K562 (cell line): ENCODE results near the gene HPCAL1. TPM values are rescaled to one million over a fixed set of nuclear protein-coding genes. Genes with fewer than 3 reads are reported as not detected.
A peak's percentile ranks its signal among the peaks of the same experiment; 100 is the strongest.

Experiments
- ATAC-seq: fragments of 200-7000 bp; cut with Tn5 transposase; 3 replicates; pipeline ENCODE4 v1.9.1; 2020; ENCODE audit warnings: moderate library complexity
- BruUV-seq: library from RNA; stranded (reverse); fragments of 400-500 nt; replicated peaks from 2 replicates; lab custom pipeline; 2021; lab: Mats Ljungman, UMichigan
- CTCF ChIA-PET: fragments of 300-600 bp; formaldehyde crosslinking; extraction: SDS; loops from one replicate; lab custom pipeline; 2021; ENCODE audit warnings: low intra/inter-chr PET ratio; lab: Yijun Ruan, JAX
- POLR2A ChIA-PET: fragments of 300-600, 350-650 bp; sonication (Branson Sonifier 250); formaldehyde crosslinking; extraction: SDS; loops from one replicate; lab custom pipeline; 2021; ENCODE audit warnings: antibody characterized with exemption, inconsistent platforms; lab: Yijun Ruan, JAX
- DNase-seq, 4 experiments: peaks; one replicate each; pipeline versions ENCODE4 v3.0.0 to v3.0.0-alpha.2; 2011 to 2018; ENCODE audit warnings: low spot score in 3 of 4, mixed read lengths in 3 of 4; ENCODE audit errors: extremely low read depth in 1 of 4
- FAIRE-seq: peaks from 2 replicates; lab custom pipeline; 2011; peaks lifted over from hg19 to GRCh38; lab: Jason Lieb, UNC
- H2AFZ ChIP-seq: 2 replicates; pipeline ENCODE4 v1.6.0; 2011; ENCODE audit warnings: low read depth, low read length, control low read depth, inconsistent platforms
- H3K27ac ChIP-seq: fragments of 200-600 bp; 3 replicates; pipeline ENCODE4 v1.8.0; 2011; ENCODE audit warnings: low read depth, mild to moderate bottlenecking, control low read depth, inconsistent platforms, low read length, moderate library complexity, mixed read lengths; ENCODE audit errors: extremely low read depth
- H3K27me3 ChIP-seq, 2 experiments: fragments of 300-600 bp in 1 of 2; 2 replicates in 1 of 2; 3 replicates in 1 of 2; pipeline versions ENCODE4 v1.6.0 to v1.8.0; 2011; ENCODE audit warnings: inconsistent platforms in 2 of 2, low read length in 2 of 2, mild to moderate bottlenecking in 1 of 2, mixed read lengths in 1 of 2, moderate library complexity in 1 of 2; ENCODE audit not compliant: control insufficient read depth in 2 of 2, insufficient read depth in 2 of 2
- H3K36me3 ChIP-seq: fragments of 300-600 bp; 3 replicates; pipeline ENCODE4 v1.8.0; 2011; ENCODE audit warnings: mild to moderate bottlenecking, low read length, inconsistent platforms; ENCODE audit not compliant: control insufficient read depth, insufficient read depth
- H3K4me1 ChIP-seq, 2 experiments: fragments of 200-600 bp in 1 of 2; replicated peaks in 1 of 2; 2 replicates in 1 of 2; 3 replicates in 1 of 2; pipeline versions ENCODE4 v1.5.1 to v1.8.0; 2011; ENCODE audit warnings: inconsistent platforms in 2 of 2, low read length in 2 of 2, mild to moderate bottlenecking in 1 of 2, mixed read lengths in 1 of 2, moderate library complexity in 1 of 2; ENCODE audit not compliant: control insufficient read depth in 2 of 2, insufficient read depth in 2 of 2
- H3K4me2 ChIP-seq: 2 replicates; pipeline ENCODE4 v1.6.1; 2011; ENCODE audit warnings: low read length, control low read depth, inconsistent platforms, mixed read lengths; ENCODE audit not compliant: insufficient read depth
- H3K4me3 ChIP-seq: fragments of 200-600 bp; sonication (generic), shearing (Covaris generic); 2 replicates; pipeline ENCODE4 v1.5.1; 2016; ENCODE audit warnings: control low read depth, inconsistent platforms
- H3K79me2 ChIP-seq: fragments of 200-600 bp; 3 replicates; pipeline ENCODE4 v1.8.0; 2011; ENCODE audit warnings: low read length, inconsistent platforms; ENCODE audit not compliant: control insufficient read depth, insufficient read depth
- H3K9ac ChIP-seq, 2 experiments: 2 replicates each; pipeline versions ENCODE4 v1.6.0 to v1.6.1; 2011; ENCODE audit warnings: low read depth in 2 of 2, low read length in 2 of 2, control low read depth in 1 of 2, inconsistent platforms in 1 of 2, mild to moderate bottlenecking in 1 of 2, mixed read lengths in 1 of 2; ENCODE audit not compliant: insufficient read depth in 1 of 2
- H3K9me1 ChIP-seq: one replicate; pipeline ENCODE4 v1.6.0; 2011; ENCODE audit warnings: inconsistent platforms, mild to moderate bottlenecking, low read length, moderate library complexity; ENCODE audit not compliant: control insufficient read depth, insufficient read depth
- H3K9me3 ChIP-seq: replicated peaks from 2 replicates; pipeline ENCODE4 v1.5.1; 2011; ENCODE audit warnings: low read depth, low read length, inconsistent platforms; ENCODE audit not compliant: control insufficient read depth, insufficient read depth
- H4K20me1 ChIP-seq: replicated peaks from 2 replicates; pipeline ENCODE4 v1.6.1; 2011; ENCODE audit warnings: low read length, inconsistent platforms, mixed read lengths; ENCODE audit not compliant: control insufficient read depth, insufficient read depth
- ATF1 ChIP-seq, 2 experiments: fragments of 450-650 bp in 1 of 2; IDR thresholded peaks; 2 replicates each; pipeline ENCODE4 v1.6.1; 2016; ENCODE audit warnings: missing compliant biosample characterization in 1 of 2, missing genetic modification characterization in 1 of 2
- EP300 ChIP-seq: IDR thresholded peaks from 2 replicates; pipeline ENCODE4 v1.6.1; 2012; ENCODE audit warnings: low read length, improper control_type of control experiment
- KDM2B ChIP-seq: fragments of 250-450 bp; sonication (Bioruptor Pico); IDR thresholded peaks from 2 replicates; pipeline ENCODE4 v1.8.0; 2021; ENCODE audit warnings: mild to moderate bottlenecking, moderate library complexity
- NFIC ChIP-seq: fragments of 450-650 bp; IDR thresholded peaks from 2 replicates; pipeline ENCODE4 v1.6.1; 2017; ENCODE audit warnings: mild to moderate bottlenecking, inconsistent platforms
- SUPT5H ChIP-seq: fragments of 450-650 bp; IDR thresholded peaks from 2 replicates; pipeline ENCODE4 v1.6.1; 2016
- TGIF2 ChIP-seq: sonication (generic); formaldehyde crosslinking; IDR thresholded peaks from 2 replicates; pipeline ENCODE4 v1.8.1; 2022; ENCODE audit warnings: mild to moderate bottlenecking, missing genetic modification reagents, moderate library complexity
- ZBTB8A ChIP-seq: fragments of 450-650 bp; IDR thresholded peaks from 2 replicates; pipeline ENCODE4 v1.6.1; 2018; ENCODE audit warnings: mild to moderate bottlenecking, moderate library complexity; ENCODE audit not compliant: partially characterized antibody
- WGBS: fragments of 100-300 bp; shearing (Covaris generic); methylation state at CpG from one replicate; pipeline ENCODE4 v1.1.6; 2016; ENCODE audit warnings: low coverage, mixed read lengths; ENCODE audit not compliant: insufficient coverage; ENCODE audit errors: missing lambda C conversion rate; 5-methylcytosine and 5-hydroxymethylcytosine counted together
- in situ Hi-C: fragments of 300-500 bp; cut with MboI; formaldehyde crosslinking; loops from 4 replicates; pipeline ENCODE4 v1.15.0; 2018; ENCODE audit warnings: inconsistent platforms, mixed read lengths
- intact Hi-C: fragments of 100-400 bp; cut with micrococcal nuclease; formaldehyde crosslinking; loops from 2 replicates; pipeline ENCODE4 v1.14.2; 2022
- polyA plus RNA-seq, 8 experiments: library from polyadenylated mRNA; depleted of rRNA in 4 of 8; stranded (reverse) in 5 of 8; unstranded in 3 of 8; fragments of >200 nt; fragmentation: Nextera tagmentation in 2 of 8; fragmentation: Illumina TruSeq in 1 of 8; extraction: Ambion mirVana in 2 of 8; extraction: Trizol in 1 of 8; gene quantifications; 2 replicates each; pipeline versions ENCODE4 v1.2.1 to v1.2.3, GENCODE V29; 2011 to 2014; ENCODE audit warnings: inconsistent platforms in 1 of 8, missing spikeins in 1 of 8
- total RNA-seq, 7 experiments: library from RNA; depleted of rRNA in 6 of 7; stranded (reverse); fragments of >200 nt in 6 of 7; fragmentation: Illumina TruSeq in 2 of 7; extraction: Trizol in 2 of 7; gene quantifications; 2 replicates each; pipeline versions ENCODE4 v1.2.1 to v1.2.3, GENCODE V29; 2011 to 2021; ENCODE audit warnings: low replicate concordance in 1 of 7
- TF ChIP-seq, protein P1 (sequence below): IDR thresholded peaks from 3 replicates; pipeline ENCODE4 v1.6.1; 2011; ENCODE audit warnings: borderline replicate concordance, mild to moderate bottlenecking, moderate library complexity; ENCODE audit not compliant: insufficient read length; ENCODE audit errors: extremely low read depth

Gene HPCAL1
- total and polyA plus RNA-seq, 9 of the 15 experiments (the other 6 are each of a cell fraction or from before 2014, with no cell fraction given): 2.7 to 65.5 (median 23.9) TPM

DNA sequence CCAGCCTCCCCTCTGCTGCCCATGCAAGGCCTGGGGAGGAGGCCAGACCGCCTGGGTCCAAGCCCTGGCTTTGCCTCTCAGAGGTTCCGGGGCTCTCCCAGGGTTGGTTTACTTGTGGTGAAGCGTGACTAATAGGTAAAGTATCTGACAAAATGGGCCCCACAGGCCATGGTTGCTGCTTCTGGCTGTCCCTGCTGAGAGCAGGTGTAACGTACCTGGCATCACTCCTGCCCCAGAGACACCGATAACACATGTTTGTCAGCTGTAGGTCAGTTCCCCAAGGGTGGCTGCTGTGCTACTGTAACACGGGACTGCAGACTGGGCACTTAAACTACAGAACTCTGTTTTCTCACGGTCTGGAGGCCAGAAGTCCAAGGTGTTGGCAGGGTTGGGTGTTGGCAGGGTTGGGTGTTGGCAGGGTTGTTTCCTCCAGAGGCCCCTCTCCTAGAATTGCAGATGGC, 111.3 kb downstream of the HPCAL1 start (continued):
- no peak for TF ChIP-seq SUPT5H

DNA sequence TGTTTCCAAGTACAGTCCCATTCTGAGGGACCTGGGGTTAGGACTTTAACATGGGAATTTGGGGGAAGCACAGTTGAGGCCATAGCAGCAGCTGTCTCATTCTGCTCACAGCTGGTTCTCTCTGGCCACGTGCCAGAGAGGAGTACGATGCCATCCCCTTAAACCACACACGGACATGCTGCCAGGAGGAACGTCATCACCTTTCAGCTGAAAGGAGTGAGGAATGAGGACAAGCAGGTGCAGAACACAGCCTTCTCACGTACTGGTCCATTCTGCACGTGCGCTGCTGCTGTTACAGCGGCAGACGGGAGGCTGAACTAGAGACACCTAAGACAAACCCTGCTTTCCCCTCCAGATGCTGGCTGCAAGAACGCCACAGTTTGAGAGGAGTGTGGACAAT, 111.9 kb downstream of the HPCAL1 start:
- DNase-seq: no peak
- Histone ChIP-seq H3K9me3 (0 out of 2 replicates have a peak, but pooled peaks cover 8% of the 10 kb centered on the region), H3K27me3 (no peaks in the 10 kb centered on the region), H2AFZ (no peak overlapping the region), H3K4me3 (no peak overlapping the region)
- no TSS peak for BruUV-seq
- in situ Hi-C loops: loop anchor here (10.0 to 25.0 kb wide), 2 partner anchors 152 to 270 kb away; no protein-coding TSS in a partner anchor
- no peak for FAIRE-seq
- intact Hi-C loops: no loop called here
- 72% methylated on average over 10 of the region's 10 CpGs for WGBS
- TF ChIP-seq NFIC (peak; percentile 44), TGIF2 (CRISPR knock-in tag) (no peak)
- TF ChIP-seq, all 486 proteins: peak for 1
- H3K9ac ChIP-seq: peak overlapping the region in 1 of 2 experiments; percentile 2; a peak in 1 of 4 replicates
- CTCF ChIA-PET: no interaction called here
- ATAC-seq: no peak
- peaks cover 0 to 23% of the 10 kb centered on the region in 2 experiments; a peak in 3 of 5 replicates for H3K4me1 ChIP-seq
- no peaks in the 10 kb centered on the region for H3K9me1 ChIP-seq
- H3K36me3 ChIP-seq: peaks cover 10% of the 10 kb centered on the region; the same call in 2 of the 3 replicates
- no peak overlapping the region for H3K27ac ChIP-seq
- H3K4me2 ChIP-seq: no peak overlapping the region
- 0 out of 2 replicates have a peak, but pooled peaks cover 4% of the 10 kb centered on the region for H4K20me1 ChIP-seq
- POLR2A ChIA-PET: interaction anchor here (0.6 to 1.0 kb wide), 2 partner anchors 10 to 118 kb away, joined by 3 read pairs; no protein-coding TSS in a partner anchor
- H3K79me2 ChIP-seq: no peaks in the 10 kb centered on the region

DNA sequence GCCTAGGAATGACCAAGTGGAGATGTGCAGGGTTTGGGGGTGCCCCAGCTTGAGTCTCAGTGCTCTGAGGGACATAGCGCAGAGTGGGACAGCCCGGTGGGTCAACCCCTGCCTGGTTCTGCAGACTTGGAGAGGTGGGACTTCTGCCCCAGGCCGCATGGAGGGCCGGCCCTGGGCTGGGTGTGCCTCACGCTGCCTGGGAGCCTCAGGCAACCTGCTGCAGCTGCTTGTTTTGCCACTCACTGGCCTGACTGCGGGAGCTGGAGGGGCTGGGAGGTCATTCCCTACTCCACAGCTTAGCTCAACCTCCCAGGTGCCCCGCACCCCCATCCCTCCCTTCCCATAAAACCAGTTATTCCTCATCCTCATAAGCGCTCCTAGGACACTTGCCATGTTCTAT, 112.3 kb downstream of the HPCAL1 start:
- no peak for ATAC-seq
- POLR2A ChIA-PET: interaction anchor here (0.6 to 1.0 kb wide), 2 partner anchors 10 to 118 kb away, joined by 3 read pairs; no protein-coding TSS in a partner anchor
- WGBS: 82% methylated on average over 7 of the region's 8 CpGs
- BruUV-seq: no TSS peak
- no peak overlapping the region for H2AFZ ChIP-seq
- H3K4me1 ChIP-seq: peaks cover 0 to 20% of the 10 kb centered on the region in 2 experiments; a peak in 3 of 5 replicates
- 0 out of 2 replicates have a peak, but pooled peaks cover 4% of the 10 kb centered on the region for H4K20me1 ChIP-seq
- H3K79me2 ChIP-seq: no peaks in the 10 kb centered on the region
- H3K27me3 ChIP-seq: no peaks in the 10 kb centered on the region
- H3K9ac ChIP-seq: peak overlapping the region in 1 of 2 experiments; percentile 14; a peak in 2 of 4 replicates
- intact Hi-C loops (no loop called here), in situ Hi-C loops (loop anchor here (5.0 to 25.0 kb wide), 3 partner anchors 153 to 348 kb away; no protein-coding TSS in a partner anchor)
- H3K4me3 ChIP-seq: no peak overlapping the region
- no peak for DNase-seq
- no peak overlapping the region for H3K4me2 ChIP-seq
- H3K27ac ChIP-seq: no peak overlapping the region
- H3K9me1 ChIP-seq: no peaks in the 10 kb centered on the region
- FAIRE-seq: no peak
- peaks cover 13% of the 10 kb centered on the region; the same call in 2 of the 3 replicates for H3K36me3 ChIP-seq
- CTCF ChIA-PET: no interaction called here
- H3K9me3 ChIP-seq: 0 out of 2 replicates have a peak, but pooled peaks cover 8% of the 10 kb centered on the region
- no peak for TF ChIP-seq ZBTB8A
- no peak for TF ChIP-seq ATF1 (CRISPR knock-in tag; IDR thresholded peaks at IDR 0.05)
- TF ChIP-seq ATF1 (tag; IDR thresholded peaks at IDR 0.05): no peak
- TF ChIP-seq KDM2B (CRISPR knock-in tag): no peak
- TF ChIP-seq, protein P1, sequence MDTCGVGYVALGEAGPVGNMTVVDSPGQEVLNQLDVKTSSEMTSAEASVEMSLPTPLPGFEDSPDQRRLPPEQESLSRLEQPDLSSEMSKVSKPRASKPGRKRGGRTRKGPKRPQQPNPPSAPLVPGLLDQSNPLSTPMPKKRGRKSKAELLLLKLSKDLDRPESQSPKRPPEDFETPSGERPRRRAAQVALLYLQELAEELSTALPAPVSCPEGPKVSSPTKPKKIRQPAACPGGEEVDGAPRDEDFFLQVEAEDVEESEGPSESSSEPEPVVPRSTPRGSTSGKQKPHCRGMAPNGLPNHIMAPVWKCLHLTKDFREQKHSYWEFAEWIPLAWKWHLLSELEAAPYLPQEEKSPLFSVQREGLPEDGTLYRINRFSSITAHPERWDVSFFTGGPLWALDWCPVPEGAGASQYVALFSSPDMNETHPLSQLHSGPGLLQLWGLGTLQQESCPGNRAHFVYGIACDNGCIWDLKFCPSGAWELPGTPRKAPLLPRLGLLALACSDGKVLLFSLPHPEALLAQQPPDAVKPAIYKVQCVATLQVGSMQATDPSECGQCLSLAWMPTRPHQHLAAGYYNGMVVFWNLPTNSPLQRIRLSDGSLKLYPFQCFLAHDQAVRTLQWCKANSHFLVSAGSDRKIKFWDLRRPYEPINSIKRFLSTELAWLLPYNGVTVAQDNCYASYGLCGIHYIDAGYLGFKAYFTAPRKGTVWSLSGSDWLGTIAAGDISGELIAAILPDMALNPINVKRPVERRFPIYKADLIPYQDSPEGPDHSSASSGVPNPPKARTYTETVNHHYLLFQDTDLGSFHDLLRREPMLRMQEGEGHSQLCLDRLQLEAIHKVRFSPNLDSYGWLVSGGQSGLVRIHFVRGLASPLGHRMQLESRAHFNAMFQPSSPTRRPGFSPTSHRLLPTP: no peak
- no peak for TF ChIP-seq EP300
